Stimulated activated CD8-positive, alpha-beta memory T cell treated with anti-CD3 and anti-CD28 coated beads, Interleukin-12 subunit alpha, Interleukin-12 subunit beta, amount 100 ng/mL, for 4 hours (primary cell): ENCODE measurements around the gene ARHGAP20.

Experiments
- DNase-seq: peaks from one replicate; pipeline ENCODE4 v3.0.0-alpha.2; 2020; ENCODE audit warnings: low read depth

Gene ARHGAP20

DNA sequence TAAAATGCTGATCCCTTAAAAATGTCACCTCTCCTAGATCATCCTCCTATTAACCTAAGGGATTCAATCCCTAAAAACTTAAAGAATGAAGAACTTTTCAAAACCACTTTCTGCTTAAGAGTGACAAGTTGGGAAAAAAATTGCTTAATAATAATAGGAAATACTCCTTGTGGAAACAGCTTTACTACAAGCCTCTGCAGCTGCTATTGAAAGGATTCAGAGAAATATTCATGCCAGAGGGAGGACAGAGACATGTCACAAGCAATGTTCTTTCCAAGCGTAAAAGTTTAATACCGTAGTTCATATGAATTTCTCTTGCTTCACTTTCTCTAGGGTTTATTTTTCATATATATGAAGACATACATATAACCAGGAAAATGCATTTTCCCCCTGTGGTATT, 98.2 kb downstream of the ARHGAP20 start:
- no peak for DNase-seq

- DNase-seq = no peak
Measured at GRCh38 chr11:110613197-110613918, 98.9 kb downstream of the ARHGAP20 start.

DNA sequence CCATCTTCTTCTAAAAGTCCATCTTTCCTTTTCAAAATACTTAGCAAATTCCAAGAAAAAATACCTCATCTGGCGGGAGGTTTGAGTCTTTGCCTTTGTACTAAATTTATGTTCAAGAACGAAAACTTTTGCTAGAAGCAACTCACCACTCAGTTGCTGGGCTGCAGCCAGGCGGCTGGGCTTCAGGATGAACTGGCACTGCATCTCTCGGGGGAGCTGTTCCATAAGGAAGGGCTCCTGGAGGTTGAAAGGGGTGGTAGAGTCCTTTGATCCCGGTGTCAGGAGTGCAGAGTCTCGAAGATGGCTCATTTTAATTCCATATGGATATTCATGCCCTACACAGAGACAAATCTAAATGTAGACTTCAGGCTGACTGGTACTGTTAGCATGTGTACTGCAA, 105.8 kb downstream of the ARHGAP20 start:
- DNase-seq = no peak

- no peak for DNase-seq
Measured at GRCh38 chr11:110601936-110602335, 110.3 kb downstream of the ARHGAP20 start.

DNA sequence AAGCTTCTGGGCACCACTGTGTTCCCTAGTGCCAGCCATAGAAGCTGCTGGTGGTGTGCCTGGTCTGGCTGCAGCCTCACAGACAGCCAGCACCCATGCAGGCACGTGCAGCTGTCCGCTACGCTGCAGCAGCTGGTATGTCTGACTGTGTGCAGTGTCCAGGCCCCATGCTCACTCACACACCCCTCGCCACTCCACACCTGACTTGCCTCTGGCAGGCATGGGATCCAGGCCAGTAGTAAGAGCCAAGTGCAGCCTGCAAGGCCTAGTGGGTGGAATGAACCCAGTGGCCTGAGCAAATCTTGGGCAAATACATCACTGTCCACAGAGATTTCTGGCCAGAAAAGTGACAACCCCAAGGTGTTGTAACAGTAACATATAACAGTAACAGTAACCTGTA, 111.9 kb downstream of the ARHGAP20 start:
- no peak for DNase-seq

- no peak for DNase-seq
Measured at GRCh38 chr11:110599207-110599606, 113.0 kb downstream of the ARHGAP20 start.

- no peak for DNase-seq
Measured at GRCh38 chr11:110598725-110599124, 113.5 kb downstream of the ARHGAP20 start.

GRCh38 chr11:110587972-110588371, 124.3 kb downstream of the ARHGAP20 start:
- no peak for DNase-seq

DNA sequence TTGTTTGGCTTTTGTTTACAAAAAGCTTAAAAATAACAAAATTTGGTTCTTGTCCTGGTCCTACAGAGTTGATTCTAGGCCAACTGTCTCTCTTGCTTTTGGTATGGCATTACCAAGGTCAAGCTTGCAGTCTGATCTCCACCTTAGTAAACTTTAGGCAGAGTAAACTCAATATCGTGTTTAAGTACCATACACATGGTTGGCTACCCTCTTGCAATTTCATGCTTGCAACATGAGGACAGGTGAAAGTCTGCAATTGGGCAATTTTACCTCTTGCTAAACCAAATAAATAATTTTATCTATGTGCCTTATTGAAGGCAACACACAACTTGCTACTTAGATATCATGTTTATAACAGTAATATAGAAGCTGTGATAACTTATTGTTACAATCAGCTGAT, 125.1 kb downstream of the ARHGAP20 start:
- DNase-seq = no peak

GRCh38 chr11:110584150-110584549, 128.1 kb downstream of the ARHGAP20 start:
- DNase-seq = no peak

GRCh38 chr11:110582728-110583432, 129.4 kb downstream of the ARHGAP20 start:
- DNase-seq = no peak

- no peak for DNase-seq
Measured at GRCh38 chr11:110580571-110580970, 131.7 kb downstream of the ARHGAP20 start.

DNA sequence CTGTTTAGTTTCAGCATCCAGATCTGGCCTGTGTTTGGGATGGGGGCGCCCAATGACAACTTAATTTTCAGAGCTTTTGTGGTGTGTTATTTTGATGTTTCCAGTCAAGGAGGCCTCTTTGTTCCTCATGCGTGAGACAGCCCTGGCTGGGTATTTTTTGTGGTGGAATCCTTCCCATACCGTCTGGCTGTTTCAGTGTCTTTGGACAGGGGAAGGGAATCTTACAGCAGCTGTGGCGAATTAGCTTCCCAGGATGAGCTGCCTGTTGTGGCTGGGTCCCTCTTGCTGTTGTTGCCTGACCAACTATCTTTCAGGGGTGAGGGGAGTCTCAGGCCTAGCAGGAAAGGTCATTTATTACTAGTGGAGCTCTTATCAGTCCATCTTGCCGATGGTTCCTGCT, 138.8 kb downstream of the ARHGAP20 start:
- DNase-seq = no peak

- DNase-seq = no peak
Measured at GRCh38 chr11:110571081-110571720, 141.0 kb downstream of the ARHGAP20 start.

- no peak for DNase-seq
Measured at GRCh38 chr11:110566577-110566976, 145.7 kb downstream of the ARHGAP20 start.

- no peak for DNase-seq
Measured at GRCh38 chr11:110565357-110566336, 146.6 kb downstream of the ARHGAP20 start.

GRCh38 chr11:110564676-110565356, 147.4 kb downstream of the ARHGAP20 start:
- no peak for DNase-seq

GRCh38 chr11:110544779-110545178, 167.5 kb downstream of the ARHGAP20 start:
- no peak for DNase-seq

DNA sequence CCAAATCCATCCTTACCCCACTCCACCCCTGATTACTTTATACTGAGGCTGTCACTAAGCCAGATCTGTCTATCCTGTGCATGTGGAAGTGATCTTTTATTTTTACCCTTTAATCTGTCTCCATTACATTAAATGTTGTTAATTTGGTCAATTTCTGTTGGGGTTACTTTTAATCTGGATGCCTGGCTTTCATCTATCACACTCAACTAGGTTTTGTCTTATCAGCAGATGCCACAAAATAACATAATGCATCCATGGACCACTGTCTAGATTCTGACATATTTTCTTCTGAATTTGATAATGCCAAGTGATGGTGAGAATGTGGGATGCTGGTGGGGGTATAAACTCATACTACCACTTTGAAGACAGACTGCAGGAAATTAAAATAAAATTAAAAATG, 174.1 kb downstream of the ARHGAP20 start:
- DNase-seq = no peak

GRCh38 chr11:110530900-110531741, 181.1 kb downstream of the ARHGAP20 start:
- DNase-seq = no peak
